ENCODE results near the gene SLCO1A2.
"Not testable (repeated sequence)": the region's sequence is repeated elsewhere in the genome, so short reads cannot be mapped to it uniquely, and the experiment has no call there.

SLCO1A2 gene, protein sequence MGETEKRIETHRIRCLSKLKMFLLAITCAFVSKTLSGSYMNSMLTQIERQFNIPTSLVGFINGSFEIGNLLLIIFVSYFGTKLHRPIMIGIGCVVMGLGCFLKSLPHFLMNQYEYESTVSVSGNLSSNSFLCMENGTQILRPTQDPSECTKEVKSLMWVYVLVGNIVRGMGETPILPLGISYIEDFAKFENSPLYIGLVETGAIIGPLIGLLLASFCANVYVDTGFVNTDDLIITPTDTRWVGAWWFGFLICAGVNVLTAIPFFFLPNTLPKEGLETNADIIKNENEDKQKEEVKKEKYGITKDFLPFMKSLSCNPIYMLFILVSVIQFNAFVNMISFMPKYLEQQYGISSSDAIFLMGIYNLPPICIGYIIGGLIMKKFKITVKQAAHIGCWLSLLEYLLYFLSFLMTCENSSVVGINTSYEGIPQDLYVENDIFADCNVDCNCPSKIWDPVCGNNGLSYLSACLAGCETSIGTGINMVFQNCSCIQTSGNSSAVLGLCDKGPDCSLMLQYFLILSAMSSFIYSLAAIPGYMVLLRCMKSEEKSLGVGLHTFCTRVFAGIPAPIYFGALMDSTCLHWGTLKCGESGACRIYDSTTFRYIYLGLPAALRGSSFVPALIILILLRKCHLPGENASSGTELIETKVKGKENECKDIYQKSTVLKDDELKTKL

DNA sequence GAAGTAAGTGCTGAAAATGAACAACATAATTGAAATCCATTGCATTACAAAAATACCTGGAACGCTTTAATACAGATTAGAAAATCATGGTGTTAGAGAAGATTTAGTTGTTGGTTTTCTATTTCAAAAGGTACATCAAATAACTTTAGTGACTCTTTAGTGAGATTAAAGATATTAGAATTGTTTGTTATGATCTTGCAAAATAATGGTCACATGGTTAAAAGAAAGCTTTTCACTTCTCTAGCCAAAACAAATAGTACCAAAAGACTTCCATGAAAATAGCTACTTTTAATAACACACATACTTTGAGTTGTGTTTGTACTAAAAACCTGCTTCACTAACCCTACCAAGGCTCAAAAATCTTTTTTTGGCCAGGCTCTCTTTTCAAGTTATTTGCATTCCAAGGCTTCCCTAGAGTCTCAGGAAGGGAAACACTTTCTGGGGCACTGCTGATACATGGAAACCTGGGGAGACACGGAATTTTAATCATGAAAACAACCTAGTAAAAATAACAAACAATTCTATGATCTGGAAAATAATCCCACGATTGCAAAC is at the start of gene SLCO1A2:
Gene SLCO1A2, minus strand, starts transcription at position 147 of the 555 bp plus-strand sequence. CDS start 270 bp downstream, outside the sequence.
- DNase-seq, result no peak

DNA sequence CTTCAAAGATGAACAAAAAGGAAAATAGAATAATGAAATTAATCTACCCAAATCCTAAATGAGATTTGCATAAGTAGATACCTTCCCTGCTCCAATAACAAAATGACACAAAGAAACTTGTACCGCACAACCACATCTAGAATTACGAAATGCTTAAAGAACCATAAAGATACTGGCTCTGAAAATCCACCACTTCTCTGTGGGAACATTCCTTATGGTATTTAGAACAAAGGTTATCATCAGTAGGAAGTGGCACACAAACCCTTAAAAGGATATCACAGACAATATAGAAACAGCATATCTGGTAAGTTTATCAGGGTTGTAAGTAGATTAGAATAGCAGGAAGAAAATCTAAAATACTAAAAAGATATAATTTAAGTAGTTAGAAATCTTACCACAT is 49.5 kb upstream of the SLCO1A2 start:
- no peak for DNase-seq

DNA sequence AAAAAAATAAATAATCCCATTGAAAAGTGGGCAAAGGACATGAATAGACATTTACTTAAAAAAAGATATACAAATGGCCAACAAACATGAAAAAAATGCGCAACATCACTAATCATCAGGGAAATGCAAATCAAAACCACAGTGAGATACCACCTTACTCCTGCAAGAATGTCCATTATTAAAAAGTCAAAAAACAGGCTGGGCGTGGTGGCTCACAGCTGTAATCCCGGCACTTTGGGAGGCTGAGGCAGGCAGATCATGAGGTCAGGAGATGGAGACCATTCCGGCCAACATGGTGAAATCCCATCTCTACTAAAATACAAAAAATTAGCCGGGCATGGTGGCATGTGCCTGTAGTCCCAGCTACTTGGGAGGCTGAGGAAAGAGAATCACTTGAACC is 46.6 kb upstream of the SLCO1A2 start:
- not testable (repeated sequence) for DNase-seq

DNA sequence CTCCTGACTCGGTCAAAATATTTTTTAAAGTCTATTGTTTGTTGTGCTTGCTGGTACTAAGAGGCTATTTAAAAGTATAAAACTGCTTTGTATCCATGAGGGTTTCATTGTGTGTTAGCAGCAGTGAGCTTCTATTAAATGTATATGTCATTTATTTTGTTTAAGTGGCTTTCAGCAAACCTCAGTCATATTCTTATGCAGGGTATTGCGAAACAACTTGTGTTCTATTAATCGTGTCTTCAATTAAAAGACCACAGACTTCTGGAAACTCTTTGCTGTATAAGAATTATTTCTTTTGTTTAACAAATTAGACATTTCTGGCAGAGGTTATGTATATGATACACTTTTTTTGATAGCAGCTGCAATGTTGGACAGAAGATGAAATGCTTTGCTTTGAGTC is 44.5 kb upstream of the SLCO1A2 start:
- DNase-seq, result no peak

DNA sequence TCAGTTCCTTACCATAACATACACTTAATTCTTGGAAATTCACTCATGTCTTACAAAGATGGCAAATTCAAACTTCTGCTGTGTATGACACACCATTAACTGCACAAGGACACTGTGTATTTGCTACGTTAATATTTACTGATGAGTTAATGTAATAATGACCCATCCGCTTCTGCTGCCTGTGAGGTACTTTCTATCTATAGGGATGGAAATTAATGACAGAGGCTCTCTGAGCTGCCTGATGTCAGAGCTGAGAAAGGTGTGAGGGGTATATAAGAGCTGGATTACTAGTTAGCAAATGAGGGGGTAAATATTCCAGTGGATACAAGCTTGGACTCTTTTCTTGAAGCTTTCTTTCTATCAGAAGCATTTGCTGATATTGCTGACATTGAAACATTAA is 37.9 kb upstream of the SLCO1A2 start, which contains the start of gene IAPP:
Gene IAPP, plus strand, starts transcription at position 301 of the 400 bp plus-strand sequence. CDS start 450 bp downstream, outside the sequence.
- DNase-seq, result no peak

DNA sequence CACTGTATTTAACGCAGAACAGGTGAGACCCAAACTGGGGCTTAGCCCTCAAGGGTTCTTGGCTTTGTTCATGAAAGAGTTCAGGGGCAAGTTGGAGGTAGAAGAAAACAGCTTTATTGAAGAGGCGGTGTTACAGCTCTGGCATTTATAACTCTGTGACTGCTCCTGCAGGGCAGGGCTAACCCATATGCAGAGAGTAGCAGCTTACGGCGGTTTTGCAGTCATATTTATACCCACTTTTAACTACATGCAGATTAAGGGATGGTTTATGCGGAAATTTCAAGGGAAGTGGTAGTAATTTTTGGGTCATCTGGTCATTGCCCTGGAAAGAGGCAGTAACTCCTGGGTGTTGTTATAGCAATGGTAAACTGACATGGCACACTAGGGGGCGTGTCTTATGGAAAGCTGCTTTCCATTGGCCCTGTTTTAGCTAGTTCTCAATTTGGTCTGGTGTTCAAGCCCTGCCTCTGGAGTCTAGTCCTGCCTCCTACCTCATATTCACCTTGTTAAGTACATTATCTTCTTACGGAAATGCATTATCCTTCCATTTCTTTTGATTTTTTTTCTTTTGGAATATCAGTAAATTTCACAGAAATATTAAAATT is 36.2 kb upstream of the SLCO1A2 start:
- no peak for DNase-seq

DNA sequence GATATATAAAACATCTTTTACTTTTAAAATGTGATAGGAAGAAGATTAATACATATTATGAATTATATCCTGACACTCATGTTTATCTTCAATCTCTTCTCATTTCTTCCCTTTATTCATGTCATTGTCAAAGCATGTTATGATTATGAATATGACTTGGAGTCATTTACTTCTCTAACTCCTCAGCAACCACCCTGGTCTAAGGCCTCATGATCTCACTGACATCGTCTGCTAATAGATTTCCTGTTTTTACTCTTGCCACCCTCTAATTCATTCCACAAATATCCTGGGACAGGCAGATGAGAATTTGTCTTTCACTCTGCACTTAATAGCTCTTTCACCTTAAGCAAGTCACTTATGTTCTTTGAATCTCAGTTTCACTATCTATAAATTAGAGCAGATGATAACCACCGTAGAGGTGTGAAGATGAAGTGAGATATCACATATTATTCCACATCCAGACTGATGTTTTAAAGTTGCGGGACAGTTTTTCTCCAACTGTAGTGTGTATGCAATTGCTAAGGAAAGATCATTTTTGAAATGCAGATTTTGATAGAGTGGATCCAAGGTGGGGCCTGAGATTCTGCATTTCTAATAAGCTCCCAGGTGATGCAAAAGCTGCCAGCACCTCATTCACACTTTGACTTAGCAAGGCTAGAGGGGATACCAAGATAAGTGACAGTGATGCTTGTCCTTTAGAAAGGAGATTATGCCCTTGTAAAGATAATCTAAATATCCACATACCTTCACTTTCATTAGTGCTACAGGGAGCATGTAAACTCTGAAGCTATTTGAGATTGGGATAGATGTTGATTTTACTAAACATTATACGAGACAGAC is 34.6 kb upstream of the SLCO1A2 start:
- no peak for DNase-seq

DNA sequence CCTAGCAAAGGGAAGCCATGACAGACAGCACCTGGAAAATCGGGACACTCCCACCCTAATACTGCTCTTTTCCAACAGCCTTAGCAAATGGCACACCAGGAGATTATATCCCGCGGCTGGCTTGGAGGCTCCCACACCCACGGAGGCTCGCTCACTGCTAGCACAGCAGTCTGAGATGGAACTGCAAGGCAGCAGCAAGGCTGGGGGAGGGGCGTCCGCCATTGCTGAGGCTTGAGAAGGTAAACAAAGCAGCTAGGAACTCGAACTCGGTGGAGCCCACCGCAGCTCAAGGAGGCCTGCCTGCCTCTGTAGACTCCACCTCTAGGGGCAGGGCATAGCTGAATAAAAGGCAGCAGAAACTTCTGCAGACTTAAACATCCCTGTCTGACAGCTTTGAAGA is 25.9 kb upstream of the SLCO1A2 start:
- not testable (repeated sequence) for DNase-seq

DNA sequence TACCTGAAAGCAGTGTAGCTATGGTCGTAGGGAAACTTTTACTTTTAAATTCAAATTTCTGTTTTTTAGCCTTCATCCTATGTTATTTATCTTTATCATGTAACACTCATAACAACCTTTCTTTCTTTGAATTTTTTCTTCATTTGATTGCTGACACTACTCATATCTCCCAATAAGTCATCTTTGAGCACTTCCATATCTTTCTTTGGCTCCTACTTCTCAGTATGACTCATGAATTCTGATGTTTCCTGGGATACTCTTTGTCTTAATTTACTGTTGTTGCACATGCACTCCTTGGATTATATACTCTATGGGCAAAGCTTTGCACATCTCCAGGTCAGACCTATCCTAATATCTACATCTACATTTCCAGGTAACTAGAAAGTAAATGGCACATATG is 19.9 kb upstream of the SLCO1A2 start:
- DNase-seq, result no peak

DNA sequence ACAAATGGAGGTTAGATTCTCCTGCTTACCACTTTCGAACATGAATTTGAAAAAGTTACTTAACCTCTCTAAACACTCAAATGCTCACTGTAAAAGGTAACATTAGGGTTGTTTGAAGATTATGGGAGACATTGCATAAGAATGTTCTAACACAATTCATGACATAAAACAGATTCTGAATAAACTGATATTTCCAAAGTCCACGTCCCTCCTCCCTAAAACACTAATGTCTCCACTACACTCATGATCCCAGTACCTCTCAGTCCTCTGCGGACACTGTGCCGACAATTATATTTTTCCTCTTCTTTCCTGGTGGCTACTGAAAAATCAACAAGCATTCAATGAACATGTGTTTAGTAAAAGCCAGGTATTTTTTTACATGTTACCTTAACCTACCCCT is 19.2 kb upstream of the SLCO1A2 start:
- DNase-seq, result no peak

DNA sequence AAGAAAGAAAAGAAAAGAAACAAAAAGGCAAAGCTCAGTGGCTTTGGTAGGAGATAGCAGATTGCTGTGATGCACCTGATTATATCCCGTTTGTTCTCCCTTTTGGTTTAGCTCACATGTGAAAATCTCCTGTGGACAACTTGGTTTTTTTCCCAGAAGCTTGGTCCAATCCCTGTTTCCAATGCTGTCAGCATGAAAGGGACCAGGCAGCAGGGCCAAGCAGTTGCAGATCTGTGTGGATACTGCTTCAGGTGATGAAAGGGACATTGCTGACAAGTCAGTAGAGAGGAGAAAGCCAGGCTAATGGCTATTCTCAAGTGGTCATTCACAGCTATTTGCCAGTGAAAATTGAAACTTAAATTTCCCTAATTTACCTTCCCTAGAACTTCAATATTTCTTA is 18.8 kb upstream of the SLCO1A2 start:
- no peak for DNase-seq

DNA sequence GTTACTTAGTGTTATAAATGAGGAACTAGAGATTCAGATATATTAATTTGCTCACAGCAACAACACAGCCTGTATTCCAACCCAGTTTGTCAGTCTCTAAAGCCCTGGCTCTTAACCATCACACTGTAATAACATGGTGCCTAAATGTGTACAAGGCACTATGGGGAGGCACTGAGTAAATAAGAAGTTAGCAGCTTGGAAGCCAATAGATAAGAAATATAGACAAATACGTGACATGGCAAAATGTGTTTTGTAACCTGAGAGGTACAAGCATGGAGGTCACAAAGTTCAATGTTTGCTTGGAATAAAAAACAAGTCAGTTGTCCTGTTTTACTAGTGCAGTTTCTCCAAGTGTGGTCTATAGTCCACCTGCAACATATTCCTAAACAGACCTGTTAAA is 16.3 kb upstream of the SLCO1A2 start:
- DNase-seq, result no peak

DNA sequence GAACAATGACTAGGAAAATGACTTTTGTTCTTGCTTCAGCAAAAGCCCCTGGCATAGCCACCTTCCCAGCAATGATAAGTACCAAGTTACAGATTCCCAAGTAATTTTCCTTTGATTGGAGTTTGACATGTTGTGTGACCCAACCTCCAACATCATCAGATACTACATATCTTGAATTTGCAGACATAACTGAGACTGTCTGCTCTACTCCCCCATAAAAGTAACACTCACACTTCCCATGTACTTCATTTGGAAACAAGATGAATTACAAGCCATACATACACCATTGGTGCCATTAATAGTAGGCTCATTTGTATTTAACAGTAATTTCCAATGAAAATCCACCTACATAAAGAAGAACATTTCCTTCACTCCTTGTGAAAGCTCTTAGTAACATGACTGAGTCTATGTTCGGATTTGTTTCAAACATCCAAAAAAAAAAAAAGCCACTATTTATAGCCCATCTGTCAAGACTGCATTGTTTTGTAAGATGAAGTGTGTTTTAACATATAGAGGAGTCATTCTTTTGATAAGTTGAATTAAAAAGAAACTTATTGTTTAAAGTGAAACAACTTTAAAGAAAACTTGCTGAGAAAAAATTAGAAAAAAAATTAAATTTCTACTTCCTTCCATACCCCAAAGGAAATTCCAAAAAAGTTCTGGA is 12.0 kb upstream of the SLCO1A2 start:
- DNase-seq, result no peak

DNA sequence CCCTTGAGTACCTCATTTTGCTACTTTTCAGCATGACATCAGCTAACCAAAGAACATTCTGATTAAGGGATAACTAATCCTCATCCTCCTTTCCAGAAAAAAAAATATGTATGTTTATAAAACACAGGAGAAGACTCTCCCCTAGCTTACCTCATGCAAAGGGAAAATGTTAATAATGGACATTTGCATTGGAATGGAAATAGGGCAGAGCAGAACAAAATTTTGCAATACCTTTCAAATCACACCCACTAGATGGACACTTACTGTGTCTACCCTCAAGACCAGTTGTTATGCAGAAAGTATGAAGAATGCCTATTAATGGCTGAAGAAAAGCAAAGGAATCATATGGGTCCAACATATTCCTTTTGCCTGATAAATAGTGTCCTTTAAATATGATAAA is 8.9 kb upstream of the SLCO1A2 start:
- DNase-seq, result no peak

DNA sequence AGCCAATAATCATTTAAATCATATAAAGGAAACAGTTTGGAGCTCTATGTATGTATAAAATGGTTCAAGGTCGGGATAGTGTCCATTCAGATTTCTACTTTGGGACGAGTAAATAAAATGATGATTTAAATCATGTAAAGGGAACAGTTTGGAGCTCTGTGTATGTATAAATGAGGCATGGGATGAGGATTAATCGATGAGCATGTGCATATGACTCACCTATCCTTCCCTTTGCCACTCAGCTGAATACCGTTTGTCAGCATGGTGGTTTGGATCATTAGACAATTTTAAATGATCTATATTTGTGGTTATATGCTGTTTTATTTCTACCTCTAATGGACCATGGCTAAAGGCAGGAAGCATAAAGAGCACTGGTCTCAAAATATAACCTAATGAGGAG is 7.1 kb upstream of the SLCO1A2 start:
- DNase-seq, result no peak

DNA sequence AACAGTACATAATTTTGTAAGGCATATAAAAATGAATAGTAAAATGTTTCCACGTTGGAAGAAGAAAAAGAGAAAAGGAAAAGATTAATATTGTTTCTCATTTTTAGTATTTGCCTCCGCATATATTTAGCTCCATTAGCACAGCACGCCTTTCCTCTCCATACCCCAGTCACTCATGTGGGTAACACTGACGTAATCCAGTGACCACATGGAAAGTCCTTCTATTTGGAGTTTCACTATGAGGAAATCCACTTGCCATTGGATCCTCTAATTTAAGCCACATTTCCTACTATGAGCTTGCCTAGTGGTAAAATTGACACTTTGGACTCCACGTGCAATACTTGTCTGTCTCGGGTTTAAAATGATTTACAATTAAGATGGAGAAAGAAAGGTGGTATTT is 5.7 kb upstream of the SLCO1A2 start:
- no peak for DNase-seq

DNA sequence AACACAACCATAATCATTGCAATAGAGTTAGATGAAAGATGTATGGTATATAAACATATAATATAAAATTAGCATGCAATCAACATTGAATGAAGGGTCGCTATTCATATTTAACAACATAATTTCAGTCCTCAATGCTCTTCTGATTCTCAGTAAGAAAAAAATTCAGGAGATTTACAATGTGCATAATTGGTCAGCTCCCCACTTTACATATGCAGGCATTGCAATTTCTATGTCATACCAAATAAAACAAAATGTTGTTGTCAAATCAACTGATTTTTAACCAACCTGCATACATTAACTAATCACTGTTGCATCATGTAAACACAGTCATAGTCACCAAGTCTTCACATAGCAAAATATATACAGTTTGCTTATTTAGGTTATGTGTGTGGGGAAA is 5.2 kb upstream of the SLCO1A2 start:
- no peak for DNase-seq

DNA sequence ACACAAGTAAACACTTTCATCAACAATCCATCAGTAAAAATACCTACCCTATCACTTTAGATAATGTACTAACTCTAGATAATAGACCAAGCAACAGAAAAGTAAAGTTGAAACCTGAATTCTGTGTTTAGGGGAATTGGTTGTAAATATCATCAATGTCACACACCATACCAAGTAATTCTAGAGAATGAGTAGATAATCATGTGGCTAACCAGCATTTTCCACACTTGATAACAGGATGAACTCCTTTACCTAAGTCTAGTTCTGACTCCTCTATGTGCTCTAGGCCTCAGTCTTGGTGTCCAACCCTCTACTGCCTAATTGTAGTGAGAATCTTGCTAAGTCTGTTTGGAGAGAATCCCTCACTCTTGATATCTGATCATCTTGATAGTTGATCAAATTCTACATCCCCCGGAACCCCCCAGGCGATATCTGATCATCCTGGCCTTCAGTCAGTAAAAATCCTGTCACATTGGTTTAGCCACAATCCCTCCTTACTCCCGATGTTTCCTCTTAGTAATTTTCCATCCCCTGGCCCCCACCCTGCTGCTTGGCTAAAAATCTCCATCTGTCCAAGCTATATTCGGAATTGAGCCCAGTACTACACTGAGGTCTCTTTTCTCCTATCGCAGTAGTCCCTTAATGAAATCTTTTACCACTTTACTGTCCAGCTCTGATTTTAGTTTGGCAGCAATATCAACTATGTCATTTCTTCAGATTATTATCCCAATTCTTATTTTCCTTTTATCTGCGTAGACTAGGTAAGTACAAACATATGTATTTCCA is 3.4 kb upstream of the SLCO1A2 start:
- no peak for DNase-seq

DNA sequence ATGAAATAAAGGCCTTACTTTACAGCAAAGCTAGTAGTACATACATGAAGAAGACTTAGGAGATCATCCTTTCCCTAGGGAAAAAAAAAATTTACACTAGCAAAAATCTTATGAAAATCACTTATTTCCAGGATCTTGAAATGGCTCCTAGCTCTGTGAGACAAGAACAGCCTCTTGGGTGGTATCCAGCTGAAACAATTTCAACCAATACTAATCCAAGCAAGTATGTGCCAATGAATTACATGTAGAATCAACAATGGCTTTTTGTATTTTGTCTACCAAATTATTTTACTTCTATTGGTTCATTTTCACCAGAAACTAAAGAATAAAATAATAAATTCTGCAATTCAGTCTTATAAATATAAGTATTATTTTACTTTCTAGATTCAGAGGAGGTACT is 2.7 kb upstream of the SLCO1A2 start:
- DNase-seq, result no peak

DNA sequence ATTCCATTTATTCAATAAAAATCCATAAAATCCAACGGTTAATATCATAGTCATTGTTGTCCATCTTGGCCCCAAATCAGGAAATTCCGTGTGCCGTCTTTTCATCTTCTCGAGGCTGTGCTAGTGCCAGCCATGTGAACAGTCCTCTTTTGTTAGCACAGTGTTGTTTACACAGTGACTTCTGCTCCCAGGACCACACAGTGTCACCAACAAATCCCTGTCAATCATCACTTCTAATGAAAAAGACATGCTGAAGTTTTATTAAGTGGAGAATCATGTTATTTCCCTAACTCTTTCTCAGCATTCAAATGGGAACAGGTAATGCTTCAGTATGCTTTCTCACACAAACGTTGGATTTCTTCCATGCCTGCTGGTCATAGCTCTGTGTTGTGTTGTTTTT is 1.9 kb upstream of the SLCO1A2 start:
- DNase-seq, result no peak

DNA sequence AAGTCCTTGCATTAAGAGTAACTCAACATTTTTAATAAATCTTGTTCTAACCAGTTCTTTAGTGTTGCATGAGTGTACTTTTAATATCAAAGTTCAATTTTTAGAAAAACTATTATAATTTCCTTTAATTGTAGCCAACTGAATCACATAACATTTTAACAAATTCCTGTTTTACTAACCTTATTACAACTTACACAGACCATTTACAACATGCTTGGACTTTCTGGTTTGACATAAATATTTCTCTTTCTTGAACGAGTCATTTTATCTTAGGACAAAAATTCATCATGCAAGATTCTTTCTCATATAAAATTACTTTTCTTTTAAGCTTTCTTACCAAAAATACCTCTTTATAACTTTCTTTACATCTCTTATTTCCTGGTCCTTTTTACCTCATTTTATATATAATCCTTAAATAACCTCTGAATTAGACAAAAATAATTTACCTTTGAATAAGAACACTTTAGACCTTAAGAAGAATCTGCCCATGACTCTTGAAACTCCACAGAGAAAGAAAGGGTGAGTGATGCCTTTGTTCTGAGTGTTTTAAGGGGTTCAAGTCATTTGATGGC is 3.9 kb downstream of the SLCO1A2 start:
- DNase-seq, result no peak
